Mammary epithelial cell (primary cell): ENCODE results near the gene TENM3.

Source experiments
- CTCF ChIP-seq, 2 donors: IDR thresholded peaks in 1 of 2; conservative IDR thresholded peaks in 1 of 2; 2 replicates each; pipeline ENCODE4 v1.5.1; 2011 to 2012; ENCODE audit warnings: inconsistent platforms in 2 of 2, low read length in 2 of 2, mild to moderate bottlenecking in 2 of 2, control low read depth in 1 of 2, low read depth in 1 of 2; ENCODE audit not compliant: insufficient read depth in 1 of 2; ENCODE audit errors: extremely low read depth in 1 of 2
- EZH2 ChIP-seq: IDR thresholded peaks from 2 replicates; pipeline ENCODE4 v1.6.1; 2012; ENCODE audit warnings: low read length, inconsistent platforms, borderline replicate concordance

DNA sequence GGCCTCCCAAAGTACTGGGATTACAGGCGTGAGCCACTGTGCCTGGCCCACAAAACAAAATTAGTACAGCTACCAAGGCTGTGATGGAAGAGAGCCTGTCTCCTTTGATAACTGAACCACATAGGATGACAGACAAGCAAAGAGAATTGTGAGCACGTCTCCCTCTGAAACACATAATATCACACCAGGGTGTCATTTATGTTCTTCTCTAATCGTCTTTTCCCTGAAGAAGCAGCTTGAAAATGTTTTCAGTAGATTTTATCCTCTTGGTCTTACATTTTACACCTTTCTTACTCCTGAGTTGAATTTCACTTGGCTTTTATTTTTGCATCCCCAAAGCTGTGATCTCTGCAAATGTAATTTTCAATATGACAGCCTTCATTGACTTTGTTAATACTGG, 67.8 kb downstream of the TENM3 start:
- no peak for TF ChIP-seq CTCF (conservative IDR thresholded peaks at IDR 0.05 in 1 of 2, IDR thresholded peaks at IDR 0.05 in 1 of 2; ENCODE audit: extremely low read depth in 1 of 2, insufficient read depth in 1 of 2, low read depth in 1 of 2, low read length in 2 of 2)
- no peak for TF ChIP-seq EZH2
